DMS53 treated with DMSO at 0.1 percent for 48 hours (cell line): ENCODE measurements around the gene PTP4A2.
A peak's percentile ranks its signal among the peaks of the same experiment; 100 is the strongest.

Experiments used
- DNase-seq: peaks from one replicate; lab custom pipeline; 2025; ENCODE audit not compliant: unreplicated experiment; lab: John Stamatoyannopoulos, UW

Gene PTP4A2

DNA sequence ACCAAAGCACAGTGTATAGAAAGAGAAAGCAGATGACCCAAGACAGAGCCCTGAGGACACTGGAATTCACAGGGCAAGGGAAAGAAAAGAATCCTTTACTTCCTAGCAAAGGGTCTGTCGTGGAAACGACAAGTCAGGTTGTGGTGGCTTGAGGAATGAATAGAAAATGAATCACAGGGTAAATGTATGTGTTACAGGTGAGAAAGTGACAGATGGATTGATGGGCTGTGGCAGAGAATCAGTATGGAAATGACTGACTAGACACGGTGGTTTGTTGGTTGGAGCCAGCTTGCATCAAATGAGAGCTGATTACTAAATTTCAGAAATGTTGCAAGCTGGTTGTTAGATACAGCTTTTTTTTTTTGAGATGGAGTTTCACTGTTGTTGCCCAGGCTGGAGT lies 46.9 kb downstream of the PTP4A2 start:
- no peak for DNase-seq

DNA sequence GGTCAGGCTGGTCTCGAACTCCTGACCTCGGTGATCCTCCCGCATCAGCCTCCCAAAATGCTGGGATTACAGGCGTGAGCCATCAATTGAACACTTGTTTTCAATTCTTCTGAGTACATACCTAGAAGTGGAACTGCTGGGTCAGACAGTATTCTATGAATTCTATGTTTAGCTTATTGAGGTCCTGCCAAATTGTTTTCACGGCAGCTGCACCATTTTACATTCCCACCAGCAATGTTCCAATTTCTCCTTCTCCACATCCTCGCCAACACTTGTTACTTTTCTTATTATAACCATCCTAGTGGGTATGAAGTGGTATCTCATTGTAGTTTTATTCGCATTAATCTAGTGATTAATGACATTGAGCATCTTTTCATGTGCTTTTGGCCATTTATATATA lies 49.9 kb downstream of the PTP4A2 start:
- DNase-seq, result no peak

DNA sequence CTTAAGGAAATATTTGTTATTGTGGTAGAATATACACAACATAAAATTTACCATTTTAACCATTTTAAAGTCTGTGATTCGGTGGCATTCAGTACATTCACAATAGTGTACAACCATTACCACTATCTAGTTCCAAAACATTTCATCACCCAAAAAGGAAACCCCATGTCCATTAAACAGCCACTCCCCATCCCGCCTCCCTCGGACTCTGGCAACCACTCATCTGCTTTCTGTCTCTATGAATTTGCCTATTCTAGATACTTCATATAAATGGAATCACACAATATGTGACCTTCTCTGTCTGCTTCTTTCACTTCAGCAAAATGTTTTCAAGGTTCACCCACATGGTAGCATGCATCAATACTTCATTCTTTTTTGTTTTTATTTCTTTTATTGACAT lies 51.3 kb downstream of the PTP4A2 start:
- no peak for DNase-seq

DNA sequence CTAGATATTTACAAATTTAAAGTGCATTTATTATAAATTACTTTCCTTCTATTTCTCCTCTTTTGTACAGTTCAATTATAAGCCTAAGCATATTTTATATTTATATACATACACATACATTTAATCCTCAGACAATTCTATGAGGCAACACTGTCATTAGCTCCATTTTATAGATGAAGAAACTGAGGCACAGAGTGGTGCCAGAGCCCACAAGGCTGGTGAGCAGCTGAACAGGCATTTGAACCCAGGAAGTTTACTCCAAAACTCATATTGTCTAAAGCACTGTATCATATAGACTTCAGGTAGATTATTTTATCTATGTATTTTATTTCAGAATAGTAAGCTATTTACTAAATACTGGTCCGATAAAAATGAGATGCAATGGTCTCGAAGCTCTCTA lies 52.3 kb downstream of the PTP4A2 start:
- no peak for DNase-seq

DNA sequence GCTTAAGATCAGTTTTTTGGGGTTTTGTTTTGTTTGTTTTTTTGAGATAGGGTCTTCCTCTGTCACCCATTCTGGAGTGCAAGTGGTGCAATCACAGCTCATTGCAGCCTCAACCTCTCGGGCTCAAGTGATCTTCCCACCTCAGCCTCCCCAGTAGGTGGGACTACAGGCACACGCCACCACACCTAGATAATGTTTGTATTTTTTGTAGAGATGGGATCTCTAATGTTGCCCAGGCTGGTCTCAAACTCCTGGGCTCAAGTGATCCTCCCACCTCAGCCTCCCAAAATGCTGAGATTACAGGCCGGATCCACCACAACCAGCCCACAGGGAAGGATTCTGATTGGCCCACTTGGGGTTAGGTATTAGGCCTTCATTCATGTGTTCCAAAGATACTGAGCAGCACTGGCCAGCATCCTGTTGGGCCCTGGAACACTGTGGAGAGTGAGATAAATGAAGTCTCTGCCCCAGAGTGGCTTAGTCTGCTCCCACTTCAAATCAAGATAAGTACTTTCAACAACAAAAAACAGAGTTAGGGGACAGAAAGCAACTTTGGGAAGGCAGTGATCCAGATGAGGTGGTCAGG lies 54.7 kb downstream of the PTP4A2 start:
- no peak for DNase-seq

DNA sequence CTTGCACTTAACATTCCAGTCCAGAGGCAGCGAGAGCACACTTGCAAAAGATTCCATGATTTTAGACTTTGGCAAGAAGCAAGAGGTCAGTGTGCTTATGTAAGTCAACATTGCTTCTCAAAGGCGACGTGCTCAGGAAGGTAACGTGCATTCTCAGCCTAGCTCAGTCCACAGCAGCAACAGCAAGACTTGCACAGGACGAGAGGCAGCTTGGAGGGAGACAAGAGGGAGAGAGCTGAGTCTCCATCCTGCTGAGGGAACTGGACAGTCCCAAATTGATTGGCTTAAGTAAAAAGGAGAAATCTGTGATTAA lies 56.5 kb downstream of the PTP4A2 start:
- no peak for DNase-seq

DNA sequence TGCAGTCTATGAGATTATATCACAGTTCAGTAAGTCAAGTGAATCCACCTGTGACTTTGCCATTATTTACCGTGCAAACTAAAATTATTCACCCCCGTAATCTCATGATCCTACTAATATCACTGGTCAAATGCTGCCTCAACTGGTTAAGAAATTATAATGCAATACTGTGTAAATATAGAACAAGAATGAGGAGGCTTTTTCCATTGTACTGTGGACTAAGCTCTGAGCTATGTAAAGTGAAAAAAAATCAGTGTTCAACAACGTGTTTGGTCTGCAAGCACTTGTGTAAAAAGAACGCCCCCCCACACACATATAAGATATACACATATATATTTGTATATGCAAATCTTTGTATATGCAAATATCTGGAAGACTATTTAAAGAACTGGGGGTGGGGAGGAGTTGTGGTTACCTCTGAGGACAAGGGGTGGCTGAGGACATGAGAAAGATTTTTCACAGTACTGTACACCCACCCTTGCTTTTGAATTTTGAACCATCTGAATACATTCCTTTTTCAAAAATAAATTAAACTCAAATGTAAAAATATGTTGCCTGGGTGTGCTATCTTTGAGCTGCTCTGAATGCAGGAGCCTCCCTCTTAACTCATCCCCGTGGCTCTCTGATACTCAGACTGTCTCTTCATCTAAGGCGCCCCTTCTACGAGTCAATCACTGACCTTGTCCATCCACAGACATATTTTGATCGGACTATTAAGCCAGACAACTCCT lies 57.0 kb downstream of the PTP4A2 start:
- peak; percentile 75 for DNase-seq

DNA sequence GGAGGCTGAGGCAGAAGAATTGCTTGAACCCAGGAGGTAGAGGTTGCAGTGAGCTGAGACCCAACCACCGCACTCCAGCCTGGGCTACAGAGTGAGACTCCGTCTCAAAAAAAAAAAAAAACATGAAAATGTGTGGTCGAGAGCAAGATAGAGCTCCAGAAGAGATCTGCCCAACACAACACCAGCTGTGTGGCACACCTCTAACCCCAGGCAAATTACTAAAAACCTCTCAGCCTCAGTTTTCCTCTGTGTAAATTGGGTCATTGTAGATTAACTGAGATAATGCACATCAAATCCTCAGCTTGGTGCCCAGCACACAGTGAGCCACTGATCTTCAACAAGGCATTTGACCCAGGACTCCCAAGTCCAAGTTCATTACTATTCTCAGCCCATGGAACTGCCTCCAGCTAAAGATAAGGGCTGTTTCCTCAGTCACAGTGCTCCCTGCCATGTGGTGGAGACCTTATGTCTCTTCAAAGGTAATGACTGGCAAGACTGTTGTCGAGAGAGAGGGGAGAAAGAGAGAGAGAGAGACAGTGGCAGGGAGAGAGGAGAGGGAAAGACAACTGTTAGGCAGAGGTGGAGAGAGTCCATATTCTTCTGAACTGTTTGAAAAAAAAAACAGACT lies 58.1 kb downstream of the PTP4A2 start:
- DNase-seq, result peak; percentile 16

DNA sequence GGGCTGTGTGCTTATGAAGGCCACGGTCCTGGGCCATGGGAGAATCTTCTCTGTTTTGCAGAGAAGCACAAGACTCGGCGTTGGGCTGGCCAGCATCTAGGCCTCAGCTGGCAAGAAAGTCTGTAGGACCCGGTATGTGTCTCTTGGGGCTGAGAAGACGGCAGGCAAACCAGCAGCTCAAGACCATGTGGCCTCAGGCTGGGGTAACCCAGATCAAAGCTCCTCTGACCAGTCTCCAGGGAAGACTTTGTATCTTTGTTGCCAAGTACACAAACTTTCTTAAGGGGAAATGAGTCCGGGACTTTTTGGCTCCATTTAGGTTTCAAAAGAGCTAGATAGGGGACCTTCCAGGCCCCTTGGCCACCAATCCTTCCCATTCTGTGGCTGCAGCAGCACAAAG lies 60.1 kb downstream of the PTP4A2 start:
- DNase-seq, result no peak

DNA sequence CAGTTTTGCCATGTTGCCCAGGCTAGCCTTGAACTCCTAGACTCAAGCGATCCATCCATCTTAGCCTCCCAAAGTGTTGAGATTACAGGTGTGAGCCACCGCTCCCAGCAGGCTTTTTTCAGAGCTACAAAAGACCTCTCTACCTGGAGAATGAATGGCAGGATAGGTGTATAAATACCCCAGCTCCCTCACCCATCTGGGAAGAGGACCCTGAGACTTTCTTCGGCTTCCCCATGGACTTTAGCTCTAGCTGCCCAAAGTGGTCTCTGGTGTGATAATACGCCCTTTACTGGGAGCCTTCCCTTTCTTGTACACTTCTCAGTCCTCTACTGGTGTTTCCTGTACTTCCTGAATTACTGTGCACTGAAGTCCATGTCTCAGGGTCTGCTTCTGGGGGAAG lies 60.6 kb downstream of the PTP4A2 start:
- DNase-seq, result no peak

DNA sequence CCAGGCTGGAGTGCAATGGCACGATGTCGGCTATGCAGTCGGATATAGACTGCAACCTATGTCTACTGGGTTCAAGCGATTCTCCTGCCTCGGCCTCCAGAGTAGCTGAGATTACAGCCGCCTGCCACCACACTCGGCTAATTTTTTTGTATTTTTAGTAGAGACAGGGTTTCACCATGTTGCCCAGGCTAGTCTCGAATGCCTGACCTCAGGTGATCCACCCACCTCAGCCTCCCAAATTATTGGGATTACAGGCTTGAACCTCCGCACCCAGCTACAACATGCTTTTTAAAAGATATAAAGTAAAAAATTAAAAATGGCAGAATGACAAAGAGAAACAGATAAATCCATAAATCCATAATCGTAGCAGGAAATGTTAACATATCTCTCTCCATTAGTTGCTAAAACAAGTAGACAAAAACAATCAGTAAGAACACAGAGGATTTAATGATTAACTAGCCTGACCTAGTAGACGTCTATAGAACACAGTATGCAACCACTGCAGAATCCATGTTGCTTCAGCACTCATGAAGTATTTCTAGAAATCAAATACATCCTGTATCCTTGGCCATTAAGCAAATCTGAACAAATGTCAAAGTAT lies 62.4 kb downstream of the PTP4A2 start:
- DNase-seq, result peak; percentile 83

DNA sequence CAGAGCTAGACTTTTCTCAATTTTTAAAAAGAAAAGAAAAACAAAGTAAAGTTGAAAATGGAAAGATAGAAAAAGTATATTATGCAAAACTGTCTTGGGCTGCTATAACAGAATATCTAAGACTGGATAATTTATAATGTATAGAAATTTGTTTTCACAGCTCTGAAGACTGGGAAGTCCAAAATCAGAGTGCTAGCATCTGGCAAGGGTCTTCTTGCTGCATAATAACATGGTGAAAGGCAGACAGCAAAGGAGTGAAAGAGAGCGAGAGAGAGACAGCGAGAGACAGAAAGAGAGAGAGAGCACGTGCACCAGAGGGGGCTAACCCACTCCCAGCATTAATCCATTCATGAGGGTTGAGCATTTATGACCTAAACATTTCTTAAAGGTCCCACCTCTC lies 63.2 kb downstream of the PTP4A2 start:
- DNase-seq, result no peak

DNA sequence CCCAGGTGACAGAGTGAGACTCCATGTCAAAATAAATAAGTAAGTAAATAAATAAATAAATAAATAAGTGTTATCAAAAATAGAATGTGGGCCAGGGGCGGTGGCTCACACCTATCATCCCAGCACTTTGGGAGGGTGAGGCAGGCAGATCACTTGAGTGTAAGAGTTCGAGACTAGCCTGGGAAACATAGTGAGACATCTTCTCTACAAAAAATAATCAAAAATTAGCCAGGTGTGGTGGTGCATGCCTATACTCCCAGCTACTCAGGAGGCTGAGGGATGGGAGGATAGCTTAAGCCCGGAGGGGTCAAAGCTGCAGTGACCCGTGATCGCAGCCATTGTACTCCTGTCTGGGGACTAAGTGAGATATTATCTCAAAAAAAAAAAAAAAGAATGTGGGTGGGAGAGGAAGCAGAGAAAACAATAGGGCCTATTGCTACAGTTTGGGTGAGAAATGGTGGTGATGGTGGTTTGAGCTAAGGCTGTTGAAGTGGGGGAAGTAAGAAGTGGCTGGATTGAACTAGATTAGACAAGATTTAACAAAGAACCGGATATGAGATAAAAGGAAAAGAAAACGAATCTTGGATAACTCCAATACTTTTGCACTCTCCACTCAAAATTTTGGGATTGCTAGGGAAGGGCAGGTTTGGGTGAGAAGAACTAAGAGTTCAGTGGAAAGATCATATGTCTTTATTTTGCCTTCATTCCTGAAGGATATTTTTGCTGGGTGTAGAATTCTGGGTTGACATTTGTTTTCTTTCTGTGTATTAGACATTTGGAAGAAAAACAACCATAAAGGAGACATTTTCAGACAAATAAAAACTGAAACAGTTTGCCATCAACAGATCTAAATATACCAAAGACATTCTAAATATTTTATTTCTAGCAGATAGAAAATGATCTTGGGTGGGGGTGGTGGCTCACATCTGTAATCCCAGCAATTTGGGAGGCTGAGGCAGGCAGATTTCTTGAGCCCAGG lies 65.2 kb downstream of the PTP4A2 start:
- no peak for DNase-seq

DNA sequence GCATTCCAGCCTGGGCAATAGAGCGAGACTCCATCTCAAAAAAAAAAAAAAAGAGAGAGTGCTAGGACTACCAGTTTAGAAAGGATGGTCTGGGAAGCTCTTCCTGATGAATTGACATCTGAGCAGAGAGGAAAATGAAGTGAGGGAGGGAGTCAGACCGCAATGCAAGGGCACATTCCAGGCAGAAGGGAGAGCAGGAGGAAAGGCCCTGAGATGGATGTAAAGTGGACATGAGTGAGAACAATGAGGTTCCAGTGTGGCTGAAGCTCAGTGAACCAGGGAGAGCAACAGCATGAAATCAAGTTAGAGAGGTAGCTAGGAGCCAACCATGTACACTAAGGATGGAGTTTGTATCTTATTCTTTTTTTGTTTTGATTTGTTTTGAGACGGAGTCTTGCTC lies 66.5 kb downstream of the PTP4A2 start:
- no peak for DNase-seq

DNA sequence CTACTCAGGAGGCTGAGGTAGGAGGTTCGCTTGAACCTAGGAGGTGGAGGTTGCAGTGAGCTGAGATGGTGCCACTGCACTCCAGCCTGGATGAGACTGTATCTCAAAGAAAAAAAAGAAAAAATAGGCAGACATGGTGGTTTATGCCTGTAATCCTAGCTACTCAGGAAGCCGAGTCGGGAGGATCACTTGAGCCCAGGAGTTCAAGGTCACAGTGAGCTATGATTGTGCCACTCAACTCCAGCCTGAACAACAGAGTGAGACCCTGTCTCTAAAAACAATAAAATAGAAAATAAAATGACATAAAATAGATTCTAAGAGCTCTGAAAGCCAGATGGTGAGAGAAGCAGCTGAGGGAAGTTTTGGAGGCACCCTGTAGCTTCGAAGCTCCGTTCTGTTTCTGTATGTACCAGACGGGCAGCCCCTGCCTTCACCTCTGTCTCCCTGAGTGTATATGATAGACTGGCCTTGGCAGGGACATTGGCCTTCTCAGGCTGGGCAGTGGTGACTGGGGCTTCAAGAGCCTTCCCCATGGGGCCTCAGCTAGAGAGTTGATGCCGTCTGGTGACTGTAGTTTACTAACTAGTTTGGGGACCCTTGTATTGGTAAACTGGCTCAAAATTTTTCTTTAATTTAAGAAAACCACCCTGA lies 68.0 kb downstream of the PTP4A2 start:
- no peak for DNase-seq

DNA sequence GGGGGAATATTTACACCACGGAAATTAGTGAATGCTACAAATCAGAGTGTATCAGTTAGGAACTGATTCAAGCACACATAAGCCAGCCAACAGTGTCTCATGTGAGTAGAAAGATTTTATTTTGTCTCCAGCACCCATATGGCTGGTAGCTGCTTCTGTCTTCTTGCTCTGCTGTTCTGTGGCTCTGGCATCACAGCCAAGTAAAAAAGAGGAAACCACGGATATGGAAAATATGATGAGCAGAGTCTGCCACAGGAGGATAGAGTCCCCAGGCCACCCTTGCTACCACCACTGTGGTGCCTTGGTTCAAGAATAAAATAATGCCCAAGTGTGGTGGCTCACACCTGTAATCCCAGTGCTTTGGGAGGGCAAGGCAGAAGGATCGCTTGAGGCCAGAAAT lies 68.7 kb downstream of the PTP4A2 start:
- no peak for DNase-seq

DNA sequence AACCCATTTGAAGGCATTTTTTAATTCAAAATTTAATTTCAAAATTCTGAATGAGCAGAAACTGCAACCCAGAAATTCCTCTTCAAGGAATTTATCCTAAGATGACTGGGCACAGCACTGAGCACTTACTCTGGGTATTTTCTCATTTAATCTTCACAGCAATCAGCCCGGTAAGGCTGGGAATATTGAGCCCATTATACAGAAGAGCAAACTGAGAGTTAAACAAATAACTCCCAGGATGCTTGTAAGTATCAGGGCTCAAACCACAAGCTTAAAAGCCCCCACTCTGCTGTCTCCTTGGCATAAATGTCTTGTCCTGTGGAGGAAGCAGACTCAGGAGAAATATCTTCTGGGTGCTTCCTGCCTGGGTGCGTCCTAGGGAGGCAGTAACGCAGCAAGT lies 69.3 kb downstream of the PTP4A2 start:
- no peak for DNase-seq

DNA sequence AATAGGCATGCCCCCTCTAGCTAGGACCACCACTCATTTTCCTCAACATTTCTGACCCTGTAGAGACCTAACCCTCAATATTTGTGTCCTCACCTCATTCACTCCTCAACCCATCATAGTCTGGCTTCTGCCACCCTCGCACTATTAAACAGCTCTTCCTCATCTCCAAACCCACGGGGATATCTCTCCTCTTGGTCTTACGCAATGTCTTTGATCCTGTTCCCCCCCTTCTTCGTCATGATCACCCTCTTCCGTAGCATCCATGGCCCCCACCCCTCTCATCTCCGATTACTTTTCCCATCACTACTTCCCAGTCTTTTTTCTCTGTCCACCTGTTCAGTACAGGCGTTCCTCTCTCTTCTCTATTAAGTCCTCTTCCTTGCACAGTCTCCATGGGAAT lies 70.6 kb downstream of the PTP4A2 start:
- no peak for DNase-seq

DNA sequence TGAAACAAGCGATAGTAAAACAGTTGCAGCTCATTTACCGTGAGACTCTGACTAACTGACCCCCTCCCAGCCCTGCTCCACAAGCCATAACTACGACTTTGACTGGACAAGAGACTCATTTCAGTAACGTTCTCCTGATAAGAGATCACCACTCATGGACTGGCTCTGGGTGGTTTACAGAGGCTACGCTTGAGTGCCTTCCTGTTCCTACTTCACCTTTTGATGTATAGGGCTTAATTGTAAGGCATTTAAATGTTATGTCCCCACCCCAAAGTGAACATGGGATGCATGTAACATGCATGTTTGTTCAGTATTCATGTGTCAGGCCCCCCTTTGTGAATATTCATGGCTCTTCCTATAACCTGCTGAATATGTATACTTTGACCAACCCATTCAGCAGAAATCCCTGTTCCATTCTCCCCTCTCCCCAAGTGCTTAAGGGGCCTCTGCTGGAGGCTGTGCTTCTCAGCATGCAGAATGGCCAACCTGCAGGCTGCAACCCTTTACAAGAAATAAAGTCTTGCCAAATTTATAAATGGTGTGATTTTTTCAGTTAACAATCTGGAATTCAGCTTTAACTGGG lies 71.6 kb downstream of the PTP4A2 start:
- DNase-seq, result no peak

DNA sequence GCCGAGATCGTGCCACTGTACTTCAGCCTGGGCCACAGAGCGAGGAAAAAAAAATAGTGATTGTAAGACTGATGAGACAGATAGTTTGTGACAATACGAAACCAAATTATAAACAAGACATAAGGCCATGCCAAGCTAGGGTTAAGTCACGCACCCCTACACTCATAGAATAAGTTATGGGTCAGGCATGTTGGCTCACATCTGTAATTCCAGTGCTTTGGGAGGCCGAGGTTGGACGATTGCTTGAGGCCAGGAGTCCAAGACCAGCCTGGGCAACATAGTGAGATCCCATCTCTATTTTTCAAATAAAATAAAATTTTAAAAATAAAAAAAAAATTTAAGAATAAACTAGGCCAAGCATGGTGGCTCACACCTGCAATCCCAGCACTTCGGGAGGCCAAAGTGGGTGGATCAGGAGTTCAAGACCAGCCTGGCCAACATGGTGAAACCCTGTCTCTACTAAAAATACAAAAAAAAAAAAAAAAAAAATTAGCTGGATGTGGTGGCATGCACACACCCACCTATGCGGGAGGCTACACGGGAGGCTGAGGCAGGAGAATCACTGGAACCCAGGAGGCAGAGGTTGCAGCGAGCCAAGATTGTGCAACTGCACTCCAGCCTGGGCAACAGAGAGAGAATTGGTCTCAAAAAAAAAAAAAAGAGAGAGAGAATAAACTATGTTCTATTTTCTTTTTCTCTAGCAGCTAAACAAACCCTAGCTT lies 72.3 kb downstream of the PTP4A2 start:
- no peak for DNase-seq
